NCI-H748 (cell line): Measurements from ENCODE around the gene PIM3.

Experiments used
- DNase-seq: peaks from one replicate; lab custom pipeline; 2025; ENCODE audit not compliant: unreplicated experiment; lab: John Stamatoyannopoulos, UW

Gene PIM3

DNA sequence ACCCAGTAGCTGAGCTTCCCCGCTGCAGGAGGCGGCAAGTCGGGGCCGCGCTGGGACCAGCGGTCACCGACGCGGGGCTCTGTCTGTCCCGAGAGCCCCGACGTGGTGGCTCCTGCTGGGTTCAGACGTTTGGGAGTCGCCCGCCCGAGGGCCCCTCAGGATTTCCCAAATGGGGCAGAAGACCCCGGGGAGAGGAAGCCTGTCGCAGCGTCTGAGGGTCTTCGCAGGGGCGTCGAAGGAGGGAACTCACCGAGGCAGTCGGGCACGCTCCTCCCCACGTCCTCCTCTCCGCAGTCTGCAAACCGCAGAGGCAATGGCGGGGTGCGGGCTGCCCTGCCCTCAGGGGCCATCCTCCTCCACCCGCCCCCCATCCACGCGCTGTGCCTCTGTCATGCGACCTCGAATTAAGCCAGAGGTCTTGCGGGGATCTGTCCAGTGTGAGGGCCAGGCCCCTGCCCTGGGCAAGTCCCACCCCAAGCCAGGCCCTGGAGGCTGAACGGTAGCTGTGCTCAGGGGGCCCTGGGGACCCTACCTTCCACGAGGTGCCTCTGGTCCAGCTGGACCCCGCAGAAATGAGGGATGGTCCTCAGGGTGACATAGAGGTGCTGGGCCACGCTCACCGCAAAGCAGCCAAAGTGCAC, 39.5 kb downstream of the PIM3 start:
- DNase-seq, result no peak

DNA sequence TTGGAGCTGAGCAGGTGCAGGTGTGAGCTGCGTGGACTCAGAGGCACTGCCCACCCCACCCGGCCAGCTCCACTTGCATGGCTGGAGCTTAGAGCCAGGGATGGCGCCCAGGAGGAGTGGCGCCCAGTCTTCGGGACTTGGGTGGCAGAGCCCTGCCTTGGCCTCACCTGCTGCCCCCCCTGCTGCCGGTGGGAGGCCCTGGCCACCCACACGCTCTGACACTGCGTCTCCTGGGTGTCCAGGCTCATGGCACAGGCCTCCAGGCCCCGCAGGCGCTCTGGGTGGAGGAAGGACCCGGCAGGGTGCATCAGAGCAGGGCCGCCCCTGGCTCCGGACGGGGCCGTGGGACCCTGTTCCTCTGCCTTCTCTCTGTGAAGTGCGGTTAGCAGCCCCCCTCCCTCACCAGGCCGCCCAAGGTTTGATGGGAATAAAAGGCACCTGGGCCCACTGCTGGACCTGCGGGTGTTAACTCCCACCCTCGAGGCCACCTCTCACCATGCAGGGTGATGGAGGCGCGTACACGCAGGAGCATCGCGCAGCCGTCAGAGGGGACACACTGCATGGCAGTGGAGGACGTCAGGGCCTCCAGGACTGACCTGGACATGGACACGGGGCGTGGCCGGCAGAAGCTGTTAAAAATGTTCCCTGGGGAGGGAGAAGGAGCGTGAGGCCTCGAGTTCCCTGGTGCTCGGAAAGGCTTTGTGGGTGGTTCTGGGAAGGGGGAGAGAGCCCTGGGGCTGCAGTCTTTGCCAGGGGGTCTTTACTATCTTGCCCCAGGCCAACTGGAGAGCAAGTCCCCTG, 40.2 kb downstream of the PIM3 start:
- DNase-seq, result no peak

DNA sequence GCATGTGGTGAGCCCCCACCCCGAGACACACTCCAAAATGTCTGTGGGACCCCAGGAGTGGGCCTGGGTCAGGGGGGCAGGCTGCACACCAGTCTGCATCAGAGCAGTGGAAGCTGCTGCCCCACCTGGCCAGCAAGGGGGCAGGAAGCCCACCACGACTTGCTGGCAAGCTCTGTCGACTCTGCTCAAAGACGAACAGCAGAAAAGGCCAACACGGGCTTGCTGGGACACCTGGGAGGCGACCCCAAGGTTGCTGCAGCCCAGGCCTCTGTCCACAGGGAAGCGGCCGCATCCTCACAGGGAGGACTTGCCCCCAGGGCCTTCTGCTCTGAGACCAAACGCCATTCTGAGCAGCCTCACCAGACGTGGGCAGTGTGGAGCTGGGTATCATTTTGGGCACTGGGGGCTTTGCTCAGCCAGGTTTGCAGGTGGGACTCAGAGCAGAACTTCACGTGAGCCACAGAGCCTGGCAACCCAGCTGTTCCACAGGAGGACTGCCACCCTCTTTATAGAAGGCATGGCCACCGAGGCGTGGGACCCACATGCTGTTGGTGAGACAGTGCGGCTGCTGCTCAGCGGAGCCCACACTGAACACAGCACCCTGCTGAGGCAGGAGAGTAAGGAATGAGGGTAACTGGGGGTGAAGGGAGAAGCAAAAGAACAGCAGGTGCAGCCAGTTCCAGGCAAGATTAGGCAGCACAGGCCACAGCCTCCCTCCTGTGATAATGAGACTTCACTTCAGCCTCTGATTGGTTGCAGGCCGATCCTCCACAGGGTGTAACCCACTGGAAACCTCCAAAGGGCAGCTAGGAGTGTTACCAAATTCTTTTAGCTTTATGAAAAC, 41.0 kb downstream of the PIM3 start:
- peak; percentile 48 for DNase-seq

DNA sequence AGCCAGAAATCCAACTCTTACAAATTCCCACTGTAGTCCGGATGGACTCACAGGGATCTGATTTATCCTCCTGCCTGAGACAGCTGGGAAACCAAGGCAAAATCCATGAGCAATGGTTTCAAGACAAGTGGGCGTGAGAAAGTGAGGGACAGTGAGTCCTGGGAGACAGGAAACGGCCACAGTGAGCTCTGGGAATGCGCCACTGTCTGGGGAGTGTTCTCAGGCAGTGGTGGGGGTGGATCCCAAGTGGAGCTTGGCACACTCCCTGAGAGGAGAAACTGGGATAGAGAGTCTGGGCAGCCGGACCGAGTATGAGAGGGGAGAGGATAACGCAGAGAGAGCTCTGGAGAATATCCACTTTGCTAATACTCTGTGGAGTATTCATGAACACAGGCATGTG, 42.2 kb downstream of the PIM3 start:
- DNase-seq, result no peak

DNA sequence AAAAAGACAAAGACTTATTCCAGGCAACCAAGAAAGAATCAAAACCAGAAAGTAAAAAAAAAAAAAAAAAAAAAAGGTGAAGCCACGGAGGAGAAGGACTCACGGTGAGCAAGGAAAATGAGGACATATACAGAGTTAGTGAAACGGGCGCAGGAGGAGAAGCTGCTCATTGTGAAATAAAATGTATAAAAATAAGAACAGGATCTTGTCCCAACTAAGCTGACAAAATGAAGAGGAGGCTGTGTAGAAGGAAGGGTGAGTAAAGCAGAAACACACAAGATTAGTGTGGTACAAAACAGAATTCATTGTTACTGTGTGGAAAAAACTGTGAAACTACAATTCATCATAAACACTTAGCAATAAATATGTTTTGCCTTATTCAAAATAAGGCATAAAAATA, 44.3 kb downstream of the PIM3 start:
- no peak for DNase-seq

DNA sequence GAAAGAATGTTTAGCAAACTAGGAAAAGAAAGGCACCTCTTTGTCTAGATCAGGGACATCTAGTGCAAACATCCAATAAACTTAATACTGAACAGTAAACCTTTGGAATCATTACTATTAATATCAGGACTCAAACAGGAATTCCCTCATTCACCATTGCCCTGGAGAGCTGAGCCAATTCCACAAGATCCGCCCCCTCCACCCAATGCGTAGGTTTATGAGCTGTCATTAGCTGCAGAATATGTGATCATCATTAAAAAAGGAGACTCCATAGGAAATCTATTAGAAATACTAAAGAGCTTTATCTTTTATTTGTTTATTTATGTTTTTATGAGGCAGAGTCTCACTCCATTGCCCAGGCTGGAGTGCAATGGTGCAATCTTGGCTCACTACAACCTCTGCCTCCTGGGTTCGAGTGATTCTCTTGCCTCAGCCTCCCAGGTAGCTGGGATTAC, 46.5 kb downstream of the PIM3 start:
- peak; percentile 16 for DNase-seq

DNA sequence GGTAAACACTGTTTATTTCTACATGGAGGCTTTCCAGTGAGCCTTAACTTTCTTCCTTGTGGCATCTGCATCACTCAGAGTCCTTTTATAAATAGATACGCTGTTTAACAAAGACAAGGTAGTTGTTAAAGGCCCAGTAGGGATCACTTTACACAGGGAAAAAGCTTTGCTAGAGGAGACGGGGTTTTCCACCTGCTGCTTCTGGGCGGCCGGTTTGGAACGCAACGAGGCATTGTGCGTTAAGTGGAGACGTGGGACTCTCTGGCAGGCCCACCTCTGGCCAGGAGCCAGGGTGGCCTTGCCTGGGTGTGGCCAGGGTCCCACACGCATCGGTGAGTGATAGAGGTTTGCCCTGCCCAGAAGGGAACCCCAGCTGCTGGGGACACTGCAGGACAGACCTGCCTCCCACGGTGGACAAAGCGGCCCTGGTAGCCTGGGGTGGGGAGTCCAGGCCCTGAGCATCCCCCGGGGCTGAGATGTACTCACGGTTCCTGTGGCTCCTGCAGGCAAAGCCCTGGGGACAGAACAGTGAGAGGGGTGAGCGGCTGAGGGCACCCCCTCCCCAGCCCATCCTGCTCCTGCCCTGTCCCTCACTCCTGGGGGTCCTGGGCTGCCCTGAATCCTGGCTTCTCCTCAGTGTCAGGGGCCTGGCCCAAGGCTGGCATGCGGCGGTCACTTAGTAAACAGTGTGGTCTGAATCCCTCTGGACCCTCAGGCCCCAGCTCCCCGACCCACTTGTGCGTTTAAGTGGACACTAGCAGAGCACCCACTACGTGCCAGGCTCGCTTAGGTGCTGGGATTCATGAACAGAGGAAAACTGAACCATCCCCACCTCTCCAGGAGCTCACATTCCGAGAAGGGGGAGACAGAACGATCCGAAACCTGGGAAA, 47.8 kb downstream of the PIM3 start:
- DNase-seq, result peak; percentile 95

DNA sequence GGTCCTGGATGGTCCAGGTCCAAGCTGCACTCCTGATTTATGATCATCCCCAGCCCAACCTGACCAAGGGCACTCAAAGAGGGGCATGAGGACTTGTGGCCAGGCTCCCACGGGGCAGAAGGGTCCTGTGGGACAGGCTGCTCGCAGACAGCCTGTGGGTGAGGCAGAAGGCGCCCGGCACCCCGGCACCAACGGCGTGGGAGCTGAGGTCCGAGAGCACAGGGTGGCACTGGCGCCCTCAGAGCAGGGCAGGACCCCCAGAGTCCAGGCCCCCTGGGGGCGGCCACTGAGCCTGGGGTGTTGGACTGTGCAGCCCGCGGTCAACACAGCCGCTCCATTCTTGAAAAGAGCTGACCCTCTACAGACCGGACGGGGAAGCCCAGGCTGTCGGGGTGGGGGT, 48.7 kb downstream of the PIM3 start:
- no peak for DNase-seq

DNA sequence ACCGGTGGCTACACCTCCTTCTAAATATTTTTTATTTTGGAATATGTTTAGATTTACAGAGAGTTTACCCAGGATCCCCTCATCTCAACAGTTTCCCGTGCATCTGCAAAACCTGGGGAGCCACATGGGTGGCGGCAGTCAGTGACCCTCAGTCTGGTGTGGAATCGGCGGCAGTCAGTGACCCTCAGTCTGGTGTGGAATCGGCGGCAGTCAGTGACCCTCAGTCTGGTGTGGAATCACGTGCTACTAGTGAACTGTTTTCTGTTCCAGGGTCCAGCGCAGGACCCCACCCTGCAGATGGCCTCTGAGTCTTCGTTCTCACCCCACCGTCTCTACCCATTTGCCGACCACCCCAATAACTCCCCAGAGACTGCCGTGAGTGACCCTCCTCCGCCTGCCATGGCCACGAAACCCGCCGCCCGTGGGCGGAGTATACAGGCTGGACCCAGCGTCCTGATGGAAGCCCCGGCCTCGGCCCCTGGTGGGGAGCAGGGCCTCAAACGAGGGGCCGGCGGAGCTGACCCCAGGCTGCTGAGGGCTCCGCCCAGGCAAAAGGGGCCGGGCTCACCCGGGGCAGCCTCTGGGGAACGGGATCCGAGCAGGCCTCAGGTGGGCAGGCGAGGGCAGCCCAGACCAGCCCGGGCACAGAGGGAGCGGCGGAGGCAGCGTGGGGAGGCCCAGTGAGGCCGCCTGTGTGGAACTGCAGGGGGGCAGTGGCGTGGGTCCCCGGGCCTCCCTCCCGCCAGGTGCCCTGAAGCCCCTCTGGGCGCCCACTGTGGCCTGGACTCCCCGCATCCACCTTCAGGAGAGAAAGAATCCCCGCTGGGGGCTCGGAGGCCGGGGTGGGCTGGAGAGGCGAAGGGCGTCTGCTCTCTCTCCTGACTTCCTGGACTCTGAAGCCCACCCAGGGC, 49.4 kb downstream of the PIM3 start:
- no peak for DNase-seq

DNA sequence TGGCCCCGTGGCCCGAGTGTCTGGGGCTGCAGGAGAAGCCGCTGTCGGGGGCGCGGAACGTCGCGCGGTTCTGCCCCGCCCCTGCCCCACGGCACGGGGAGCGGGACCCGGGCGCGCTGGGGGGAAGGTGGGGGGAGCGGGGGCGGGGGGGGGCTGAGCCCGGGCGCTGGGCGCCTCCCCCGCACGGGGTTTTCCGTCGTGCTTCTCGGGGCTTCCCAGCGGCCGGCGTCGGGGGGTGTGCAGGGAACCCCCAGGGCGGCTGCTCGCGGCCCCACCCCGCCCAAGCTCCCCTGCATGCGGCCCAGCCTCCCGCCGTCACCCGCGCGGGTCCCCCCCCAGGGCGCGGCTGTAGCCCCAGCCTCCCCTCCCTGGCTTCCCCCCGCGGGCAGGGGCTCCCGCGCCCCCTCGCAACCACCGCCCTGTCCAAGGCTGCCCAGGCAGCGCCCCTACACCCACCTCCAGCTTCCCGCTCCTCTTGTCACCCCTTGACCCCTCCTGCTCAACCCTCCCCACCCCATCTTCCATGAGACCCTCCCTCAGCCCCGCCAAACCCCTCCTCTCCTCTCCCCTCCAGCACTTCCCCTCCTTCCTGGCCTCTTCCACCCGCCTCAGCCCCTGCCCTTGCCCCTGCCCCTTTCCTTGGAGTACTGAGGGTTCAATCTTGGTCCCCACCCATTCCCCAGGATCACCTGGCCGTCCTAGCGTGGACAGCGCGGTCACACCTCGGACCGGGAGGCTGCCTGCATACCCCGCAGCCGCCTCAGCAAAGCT, 50.3 kb downstream of the PIM3 start:
- DNase-seq, result no peak

DNA sequence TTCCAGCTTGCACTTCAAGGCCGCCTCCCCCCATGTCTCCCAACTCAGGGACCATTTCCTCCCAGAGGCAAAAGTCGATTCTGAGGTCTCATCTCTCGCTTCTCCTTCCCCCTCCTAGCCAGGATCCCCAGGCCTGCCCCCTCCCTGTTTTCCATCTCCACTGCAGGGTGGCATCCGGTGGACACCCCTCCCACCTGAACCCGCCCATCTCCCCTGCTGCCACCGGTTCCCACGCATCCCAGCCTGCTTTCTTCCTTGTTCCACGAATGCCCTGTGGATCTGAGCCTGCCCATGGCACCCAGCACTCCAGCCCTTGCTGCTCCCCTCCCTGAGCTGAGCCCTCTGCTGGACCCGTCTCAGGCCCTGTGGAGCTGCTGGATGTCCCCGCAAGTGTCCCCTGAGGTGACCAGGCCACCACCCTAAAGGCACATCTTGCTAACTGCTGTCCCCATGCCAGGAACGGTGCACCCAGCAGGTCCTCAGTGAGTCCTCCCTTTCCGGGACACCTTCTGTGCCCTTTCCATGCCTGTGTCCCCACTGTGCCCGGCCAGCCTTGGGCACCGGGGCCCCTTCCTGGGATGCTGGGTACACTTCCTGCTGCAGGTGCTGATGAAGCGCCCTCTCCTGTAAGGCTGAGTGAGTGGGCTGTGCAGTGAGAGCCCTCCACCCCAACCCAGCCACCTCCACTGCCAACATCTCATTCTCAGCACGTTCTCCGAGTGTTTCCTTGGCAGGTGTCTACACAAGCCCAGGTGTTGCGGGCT, 51.1 kb downstream of the PIM3 start:
- DNase-seq, result peak; percentile 37

DNA sequence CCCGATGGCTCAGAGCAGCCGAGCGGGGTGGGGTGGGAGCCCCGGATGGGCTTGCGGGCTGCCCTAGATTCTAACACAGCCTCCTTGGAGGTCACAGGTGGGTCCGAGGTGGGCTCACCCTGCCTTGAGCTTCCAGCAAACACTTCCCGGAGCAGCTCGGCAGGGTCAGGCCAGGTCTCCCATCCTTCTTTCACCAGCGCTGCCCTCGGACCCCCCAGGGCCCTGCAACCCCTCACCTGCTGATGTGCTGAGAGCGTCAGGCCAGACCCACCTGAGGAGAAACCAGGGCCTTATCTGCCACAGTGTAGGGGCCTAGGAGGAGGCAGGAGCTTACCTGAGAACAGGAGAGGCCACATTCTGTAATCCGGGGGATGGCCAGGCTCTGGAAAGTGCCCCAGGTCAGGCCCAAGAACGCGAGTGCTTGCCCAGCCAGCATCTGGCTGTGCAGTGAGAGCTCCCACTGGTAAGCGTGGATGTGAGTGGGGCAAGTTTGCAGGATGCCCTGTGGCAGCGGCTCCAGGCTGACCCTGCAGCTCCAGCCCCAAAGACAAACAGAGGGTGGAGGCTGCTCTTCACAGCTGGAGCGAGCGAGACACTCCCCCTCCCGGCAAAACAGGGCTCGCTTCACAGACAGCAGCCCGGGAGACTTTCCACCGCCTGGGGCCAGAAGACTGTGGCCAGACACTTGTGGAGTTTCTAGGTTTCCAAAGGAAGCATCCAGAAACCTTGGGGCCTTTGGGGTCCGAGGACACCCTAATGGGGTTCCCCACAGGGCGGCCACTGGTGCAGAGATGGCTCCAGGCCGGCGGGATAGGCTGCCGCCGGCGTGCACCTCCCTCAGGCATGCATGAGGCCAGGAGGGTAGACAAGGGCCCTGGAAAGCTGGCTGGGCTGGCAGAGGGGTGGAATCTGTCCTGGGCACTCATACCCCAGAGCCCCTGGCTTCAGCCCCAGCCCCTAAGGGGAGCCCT, 51.9 kb downstream of the PIM3 start, which contains the start of gene IL17REL:
IL17REL (minus strand) TSS at position 555 of the 971 bp plus-strand sequence; CDS start at position 436, 119 bp downstream.
- DNase-seq, result peak; percentile 16
